Activated T-cell treated with anti-CD3 and anti-CD28 coated beads for 24 hours (primary cell): ENCODE results near the gene HDGFL2.
A peak's percentile ranks its signal among the peaks of the same experiment; 100 is the strongest.
"Not testable (repeated sequence)": the region's sequence is repeated elsewhere in the genome, so short reads cannot be mapped to it uniquely, and the experiment has no call there.

ENCODE experiments used
- DNase-seq: peaks from one replicate; pipeline ENCODE4 v3.0.0-alpha.2; 2020; ENCODE audit warnings: low read depth

The HDGFL2 gene

GRCh38 chr19:4516199-4516938, 44.3 kb downstream of the HDGFL2 start:
- DNase-seq, result no peak

GRCh38 chr19:4516939-4517300, 44.8 kb downstream of the HDGFL2 start:
- no peak for DNase-seq

GRCh38 chr19:4517451-4518057, 45.5 kb downstream of the HDGFL2 start:
- no peak for DNase-seq

- DNase-seq, result no peak
Measured at GRCh38 chr19:4518345-4519171, 46.5 kb downstream of the HDGFL2 start, which contains the start of gene PLIN4. Gene PLIN4, minus strand, starts transcription at chr19:4518486. Its CDS starts 214 bp downstream, at chr19:4518272.

GRCh38 chr19:4519172-4519496, 47.0 kb downstream of the HDGFL2 start:
- no peak for DNase-seq

- DNase-seq, result no peak
Measured at GRCh38 chr19:4519521-4520277, 47.6 kb downstream of the HDGFL2 start.

- DNase-seq, result no peak
Measured at GRCh38 chr19:4521170-4521887, 49.2 kb downstream of the HDGFL2 start.

GRCh38 chr19:4521888-4522242, 49.8 kb downstream of the HDGFL2 start:
- no peak for DNase-seq

GRCh38 chr19:4522291-4523002, 50.4 kb downstream of the HDGFL2 start:
- no peak for DNase-seq

GRCh38 chr19:4523306-4524110, 51.4 kb downstream of the HDGFL2 start:
- DNase-seq, result no peak

GRCh38 chr19:4524808-4525562, 52.9 kb downstream of the HDGFL2 start:
- peak; percentile 43 for DNase-seq

GRCh38 chr19:4525563-4526002, 53.5 kb downstream of the HDGFL2 start:
- DNase-seq, result no peak

- DNase-seq, result not testable (repeated sequence)
Measured at GRCh38 chr19:4527377-4527776, 55.3 kb downstream of the HDGFL2 start.

- DNase-seq, result no peak
Measured at GRCh38 chr19:4528843-4529242, 56.7 kb downstream of the HDGFL2 start.

GRCh38 chr19:4529924-4530522, 57.9 kb downstream of the HDGFL2 start:
- DNase-seq, result no peak

GRCh38 chr19:4531562-4532165, 59.6 kb downstream of the HDGFL2 start:
- DNase-seq, result no peak

- DNase-seq, result no peak
Measured at GRCh38 chr19:4533334-4533733, 61.2 kb downstream of the HDGFL2 start.

- no peak for DNase-seq
Measured at GRCh38 chr19:4533835-4534424, 61.8 kb downstream of the HDGFL2 start.
